Measurements from ENCODE around the gene CXCL5. TPM values are rescaled to one million over a fixed set of nuclear protein-coding genes. Genes with fewer than 3 reads are reported as not detected.
"Not testable (repeated sequence)": the region's sequence is repeated elsewhere in the genome, so short reads cannot be mapped to it uniquely, and the experiment has no call there.

The CXCL5 gene
- total and polyA plus RNA-seq, 2 donors (not counting 3 experiments of a cell fraction or from before 2014, with no cell fraction given), result 0.33 to 0.40 TPM

DNA sequence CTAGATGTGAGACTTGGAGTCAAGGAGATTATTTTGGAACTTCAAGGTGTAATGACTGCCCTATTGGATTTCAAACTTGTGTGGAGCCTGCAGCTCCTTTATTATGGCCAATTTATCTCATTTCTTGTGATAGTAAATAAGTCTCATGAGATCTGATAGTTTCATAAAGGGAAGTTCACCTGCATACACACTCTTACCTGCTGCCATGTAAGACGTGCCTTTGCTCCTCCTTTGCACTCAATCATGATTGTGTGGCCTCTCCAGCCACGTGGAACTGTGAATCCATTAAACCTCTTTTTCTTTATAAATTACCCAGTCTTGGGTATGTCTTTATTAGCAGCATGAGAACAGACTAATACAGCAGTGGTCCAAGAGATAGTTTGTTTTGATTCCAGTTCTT is 35.8 kb downstream of the CXCL5 start:
- FAIRE-seq, result no peak
- no peaks in the 10 kb centered on the region for H3K79me2 ChIP-seq (ENCODE audit: control insufficient read depth, insufficient read depth, low read length)
- dilution Hi-C loops (cut with MboI; ENCODE audit: extremely low pct_ligation_motif_present, low sequenced_read_pairs) (no loop called here), intact Hi-C loops (cut with micrococcal nuclease) (no loop called here)
- H3K36me3 ChIP-seq (ENCODE audit: control insufficient read depth in 2 of 2, extremely low read depth in 1 of 2, insufficient read depth in 2 of 2, low read length in 2 of 2), result no peaks in the 10 kb centered on the region
- H2AFZ ChIP-seq (ENCODE audit: low read depth, low read length), result no peak overlapping the region
- no peak overlapping the region for H3K4me2 ChIP-seq (ENCODE audit: insufficient read depth, low read length)
- ChIA-PET CTCF (no interaction called here), POLR2A (no interaction called here)
- H3K9me1 ChIP-seq (replicated peaks; ENCODE audit: control insufficient read depth, extremely low read depth, insufficient read depth, low read length), result no peaks in the 10 kb centered on the region
- no peaks in the 10 kb centered on the region for H4K20me1 ChIP-seq (replicated peaks; ENCODE audit: control insufficient read depth, extremely low read depth, insufficient read depth, low read length)
- no peaks in the 10 kb centered on the region for H3K27me3 ChIP-seq (ENCODE audit: control insufficient read depth in 2 of 2, insufficient read depth in 2 of 2, low read length in 2 of 2)
- H3K4me1 ChIP-seq (ENCODE audit: control insufficient read depth, extremely low read depth, insufficient read depth, low read length), result no peaks in the 10 kb centered on the region
- TF ChIP-seq MYC (IDR thresholded peaks at IDR 0.05; ENCODE audit: low read depth, low read length) (no peak), GATA2 (IDR thresholded peaks at IDR 0.05; ENCODE audit: insufficient read depth, insufficient read length, low read depth, low read length) (no peak), POLR2A (IDR thresholded peaks at IDR 0.05; ENCODE audit: low read depth, low read length) (no peak), FOS (IDR thresholded peaks at IDR 0.05; ENCODE audit: borderline replicate concordance, insufficient read depth, low read length) (no peak), POLR2AphosphoS5 (IDR thresholded peaks at IDR 0.05; ENCODE audit: insufficient read depth, low read depth, low read length) (no peak), JUN (IDR thresholded peaks at IDR 0.05; ENCODE audit: borderline replicate concordance, insufficient read depth, insufficient read length, low read depth) (no peak), EZH2 (IDR thresholded peaks at IDR 0.05; ENCODE audit: borderline replicate concordance, low read depth, low read length, severe bottlenecking) (no peak)
- TF ChIP-seq, protein P1, sequence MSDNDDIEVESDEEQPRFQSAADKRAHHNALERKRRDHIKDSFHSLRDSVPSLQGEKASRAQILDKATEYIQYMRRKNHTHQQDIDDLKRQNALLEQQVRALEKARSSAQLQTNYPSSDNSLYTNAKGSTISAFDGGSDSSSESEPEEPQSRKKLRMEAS (IDR thresholded peaks at IDR 0.05; ENCODE audit: insufficient read depth, insufficient read length), result no peak
- TF ChIP-seq, protein P2, sequence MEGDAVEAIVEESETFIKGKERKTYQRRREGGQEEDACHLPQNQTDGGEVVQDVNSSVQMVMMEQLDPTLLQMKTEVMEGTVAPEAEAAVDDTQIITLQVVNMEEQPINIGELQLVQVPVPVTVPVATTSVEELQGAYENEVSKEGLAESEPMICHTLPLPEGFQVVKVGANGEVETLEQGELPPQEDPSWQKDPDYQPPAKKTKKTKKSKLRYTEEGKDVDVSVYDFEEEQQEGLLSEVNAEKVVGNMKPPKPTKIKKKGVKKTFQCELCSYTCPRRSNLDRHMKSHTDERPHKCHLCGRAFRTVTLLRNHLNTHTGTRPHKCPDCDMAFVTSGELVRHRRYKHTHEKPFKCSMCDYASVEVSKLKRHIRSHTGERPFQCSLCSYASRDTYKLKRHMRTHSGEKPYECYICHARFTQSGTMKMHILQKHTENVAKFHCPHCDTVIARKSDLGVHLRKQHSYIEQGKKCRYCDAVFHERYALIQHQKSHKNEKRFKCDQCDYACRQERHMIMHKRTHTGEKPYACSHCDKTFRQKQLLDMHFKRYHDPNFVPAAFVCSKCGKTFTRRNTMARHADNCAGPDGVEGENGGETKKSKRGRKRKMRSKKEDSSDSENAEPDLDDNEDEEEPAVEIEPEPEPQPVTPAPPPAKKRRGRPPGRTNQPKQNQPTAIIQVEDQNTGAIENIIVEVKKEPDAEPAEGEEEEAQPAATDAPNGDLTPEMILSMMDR (IDR thresholded peaks at IDR 0.05; ENCODE audit: extremely low read depth in 1 of 2, insufficient read depth in 1 of 2, low read depth in 1 of 2, low read length in 2 of 2), result no peak
- no peak overlapping the region for H3K9ac ChIP-seq (replicated peaks; ENCODE audit: extremely low read depth, insufficient read depth, low read length)
- H3K9me3 ChIP-seq (replicated peaks; ENCODE audit: control insufficient read depth, insufficient read depth, low read length), result no peaks in the 10 kb centered on the region
- no peak overlapping the region for H3K4me3 ChIP-seq (replicated peaks in 1 of 3; ENCODE audit: insufficient read depth in 1 of 3, low read depth in 1 of 3, low read length in 3 of 3)
- H3K27ac ChIP-seq (ENCODE audit: insufficient read depth, low read depth, low read length), result no peak overlapping the region
- DNase-seq (ENCODE audit: low read depth, low spot score), result no peak
- no TSS peak for BruUV-seq (replicated peaks)

DNA sequence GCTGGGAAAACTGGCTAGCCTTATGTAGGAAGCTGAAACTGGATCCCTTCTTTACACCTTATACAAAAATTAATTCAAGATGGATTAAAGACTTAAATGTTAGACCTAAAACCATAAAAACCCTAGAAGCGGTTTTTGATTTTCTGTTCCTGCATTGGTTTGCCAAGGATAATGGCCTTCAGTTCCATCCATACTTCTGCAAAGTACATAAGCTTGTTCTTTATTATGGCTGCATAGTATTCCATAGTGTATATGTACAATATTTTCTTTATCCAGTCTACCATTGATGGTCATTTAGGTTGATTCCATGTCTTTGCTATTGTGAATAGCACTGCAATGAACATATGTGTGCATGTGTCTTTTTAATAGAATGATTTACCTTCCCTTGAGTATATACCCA is 39.4 kb downstream of the CXCL5 start:
- H2AFZ ChIP-seq (ENCODE audit: low read depth, low read length); H3K9me3 ChIP-seq (replicated peaks; ENCODE audit: control insufficient read depth, insufficient read depth, low read length); FAIRE-seq; H4K20me1 ChIP-seq (replicated peaks; ENCODE audit: control insufficient read depth, extremely low read depth, insufficient read depth, low read length); H3K4me1 ChIP-seq (ENCODE audit: control insufficient read depth, extremely low read depth, insufficient read depth, low read length); H3K27me3 ChIP-seq (ENCODE audit: control insufficient read depth in 2 of 2, insufficient read depth in 2 of 2, low read length in 2 of 2); H3K9ac ChIP-seq (replicated peaks; ENCODE audit: extremely low read depth, insufficient read depth, low read length); CTCF ChIA-PET; H3K36me3 ChIP-seq (ENCODE audit: control insufficient read depth in 2 of 2, extremely low read depth in 1 of 2, insufficient read depth in 2 of 2, low read length in 2 of 2); H3K9me1 ChIP-seq (replicated peaks; ENCODE audit: control insufficient read depth, extremely low read depth, insufficient read depth, low read length); H3K4me2 ChIP-seq (ENCODE audit: insufficient read depth, low read length); POLR2A ChIA-PET; H3K79me2 ChIP-seq (ENCODE audit: control insufficient read depth, insufficient read depth, low read length); H3K27ac ChIP-seq (ENCODE audit: insufficient read depth, low read depth, low read length); DNase-seq (ENCODE audit: low read depth, low spot score); H3K4me3 ChIP-seq (replicated peaks in 1 of 3; ENCODE audit: insufficient read depth in 1 of 3, low read depth in 1 of 3, low read length in 3 of 3); intact Hi-C loops (cut with micrococcal nuclease); dilution Hi-C loops (cut with MboI; ENCODE audit: extremely low pct_ligation_motif_present, low sequenced_read_pairs); BruUV-seq (replicated peaks): not testable (repeated sequence)
